Measurements from ENCODE around the gene SMTNL2.

SMTNL2 gene

GRCh38 chr17:4545217-4545951 lies 38.9 kb upstream of the SMTNL2 start:
- DNase-seq = no peak

GRCh38 chr17:4547118-4547906 lies 37.0 kb upstream of the SMTNL2 start:
- DNase-seq = no peak

DNA sequence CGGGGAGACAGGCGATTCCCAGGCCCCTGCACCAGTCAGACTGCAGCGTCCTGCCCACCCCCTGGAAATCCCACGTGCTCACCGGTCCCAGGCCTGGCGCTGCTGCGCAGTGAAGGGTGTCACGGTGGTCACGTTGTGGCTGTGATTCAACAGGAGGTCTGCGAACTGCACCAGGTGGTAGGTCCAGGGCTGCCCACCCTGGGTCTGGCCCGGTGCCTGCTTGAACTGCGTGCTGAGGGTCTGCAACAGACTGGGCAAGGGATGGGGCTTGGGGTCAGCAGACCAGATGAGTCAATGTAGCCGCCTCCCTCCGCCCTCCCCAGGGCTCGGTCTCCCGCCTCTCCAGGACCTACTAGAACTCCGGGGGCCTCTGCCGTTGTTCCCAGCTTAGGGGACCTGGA lies 36.3 kb upstream of the SMTNL2 start:
- no peak for DNase-seq

- no peak for DNase-seq
Observed at GRCh38 chr17:4548721-4549531, 35.4 kb upstream of the SMTNL2 start.

DNA sequence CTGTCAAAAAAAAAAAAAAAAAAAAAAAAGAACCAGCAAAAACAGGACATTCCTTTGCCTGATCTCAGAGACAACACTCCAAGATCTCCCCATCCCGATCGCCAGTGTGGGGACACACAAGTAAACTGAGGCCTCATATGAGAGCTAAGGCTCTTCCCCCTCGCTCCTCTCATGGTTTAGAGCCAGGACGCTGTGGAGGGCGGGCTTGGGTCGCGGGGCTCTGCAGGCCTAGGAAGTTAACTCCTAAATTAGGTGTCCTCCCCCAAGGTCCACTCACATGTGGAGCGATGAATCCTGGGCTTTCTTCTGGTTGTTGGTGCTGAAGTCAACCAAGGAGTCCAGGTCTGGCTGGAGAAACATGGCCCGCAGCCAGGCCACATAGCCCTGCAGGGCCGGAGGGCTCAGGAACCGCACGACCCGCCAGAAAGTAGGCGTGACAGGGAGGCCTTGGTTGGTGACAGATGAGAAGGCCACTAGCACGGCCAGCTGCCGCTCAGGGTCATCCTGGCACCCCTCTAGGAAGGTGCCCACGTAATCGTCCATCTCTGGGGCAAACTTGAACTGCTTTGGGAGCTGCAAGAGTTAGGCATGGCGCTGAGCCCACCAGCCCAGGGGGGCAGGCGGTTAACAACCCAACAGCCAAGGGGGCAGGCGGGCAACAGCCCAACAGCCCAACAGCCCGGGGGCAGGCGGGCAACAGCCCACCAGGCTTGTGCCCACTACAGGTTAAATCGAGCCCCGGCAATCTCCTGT lies 34.4 kb upstream of the SMTNL2 start:
- DNase-seq = no peak

DNA sequence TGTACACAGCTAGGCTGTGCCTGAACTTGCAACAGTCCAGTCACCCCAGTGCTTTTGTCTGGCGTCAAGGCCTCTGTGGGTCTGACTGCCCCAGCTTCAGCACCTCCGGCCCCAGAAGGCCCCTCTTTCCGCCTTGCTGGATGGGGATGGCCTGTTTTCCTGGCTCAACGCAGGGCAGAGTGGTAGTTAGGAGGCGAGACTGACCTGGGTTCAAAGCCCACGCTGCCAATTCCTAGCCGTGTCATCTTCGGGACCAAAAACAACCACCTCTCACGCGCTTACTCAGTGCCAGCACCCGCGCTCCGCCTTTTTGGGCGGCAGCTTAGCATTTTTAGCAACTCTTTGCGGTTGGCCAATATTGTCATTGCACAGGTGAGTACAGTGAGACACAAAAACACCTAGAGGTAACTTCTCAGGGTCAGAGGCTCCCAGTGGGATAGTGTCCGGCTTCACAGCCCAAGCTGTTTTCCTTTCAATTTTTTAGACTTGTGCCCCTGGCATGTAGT lies 33.7 kb upstream of the SMTNL2 start:
- DNase-seq = no peak

GRCh38 chr17:4551141-4551540 lies 33.2 kb upstream of the SMTNL2 start:
- DNase-seq = no peak

- DNase-seq = no peak
Observed at GRCh38 chr17:4551796-4552525, 32.4 kb upstream of the SMTNL2 start.

- no peak for DNase-seq
Observed at GRCh38 chr17:4553669-4554068, 30.7 kb upstream of the SMTNL2 start.

DNA sequence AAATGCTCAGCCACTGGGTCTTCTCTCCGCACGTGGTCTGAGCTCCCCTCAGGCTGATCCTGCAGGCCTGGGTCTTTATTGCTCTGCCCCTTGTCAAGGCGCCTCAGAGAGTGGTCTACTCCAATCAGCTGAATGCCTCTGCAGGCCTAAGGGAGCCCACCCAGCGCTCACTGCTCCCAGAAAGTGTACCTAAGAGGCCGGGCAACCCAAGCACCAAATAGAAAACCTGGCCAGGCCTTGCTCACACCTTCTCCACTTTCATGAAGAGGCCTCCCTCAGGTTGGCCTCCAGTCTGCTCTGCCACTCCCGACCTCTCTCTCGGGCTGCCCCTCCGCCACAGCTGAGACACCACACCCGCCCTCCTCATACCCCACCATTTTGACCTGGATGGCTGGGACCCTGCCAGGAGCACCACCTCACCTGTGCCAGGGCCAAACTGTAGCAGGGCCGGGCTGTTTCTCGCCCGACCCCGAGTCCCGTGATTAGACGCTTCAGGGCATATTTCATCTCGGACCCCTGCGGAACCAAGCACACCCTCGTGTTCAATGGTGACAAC lies 29.8 kb upstream of the SMTNL2 start:
- DNase-seq = no peak

GRCh38 chr17:4554997-4555799 lies 29.1 kb upstream of the SMTNL2 start, which contains the start of gene MYBBP1A:
MYBBP1A (minus strand) TSS chr17:4555384; CDS start chr17:4555324, 60 bp downstream.
- DNase-seq = peak; percentile 95

- no peak for DNase-seq
Observed at GRCh38 chr17:4555873-4556759, 28.2 kb upstream of the SMTNL2 start.

GRCh38 chr17:4556996-4557395 lies 27.3 kb upstream of the SMTNL2 start:
- no peak for DNase-seq

DNA sequence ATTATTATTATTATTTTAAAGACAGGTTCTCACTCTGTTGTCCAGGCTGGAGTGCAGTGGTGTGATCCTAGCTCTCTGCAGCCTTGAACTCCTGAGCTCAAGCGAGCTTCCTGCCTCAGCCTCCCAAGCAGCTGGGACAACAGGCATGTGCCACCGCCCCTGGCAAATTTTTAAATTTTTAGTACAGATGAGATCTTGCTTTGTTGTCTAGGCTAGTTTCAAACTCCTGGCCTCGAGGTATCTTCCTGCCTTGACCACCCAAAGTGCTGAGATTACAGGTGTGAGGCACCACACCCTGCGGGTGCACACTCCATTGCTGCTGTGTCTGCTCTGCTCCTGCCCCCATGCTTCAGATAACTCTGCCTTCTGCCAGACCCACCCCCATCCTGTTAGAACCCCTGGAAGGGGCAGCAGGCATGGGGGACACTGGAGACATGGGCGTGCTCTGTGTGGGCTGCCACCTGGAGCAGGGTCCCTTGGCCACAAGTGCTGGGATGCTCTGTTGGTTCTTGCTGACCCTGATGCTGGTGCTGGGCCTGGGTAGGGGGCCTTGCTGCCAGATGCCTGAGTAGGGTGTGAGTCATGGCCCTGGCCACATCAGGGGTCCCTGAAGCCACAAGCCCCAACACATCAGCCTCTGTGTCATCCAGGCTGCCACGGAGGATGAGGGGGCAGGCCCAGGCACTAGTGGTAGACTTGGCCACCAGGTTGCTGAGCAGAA lies 26.5 kb upstream of the SMTNL2 start:
- DNase-seq = no peak

GRCh38 chr17:4558347-4558971 lies 25.9 kb upstream of the SMTNL2 start:
- DNase-seq = no peak

- DNase-seq = no peak
Observed at GRCh38 chr17:4559139-4559791, 25.1 kb upstream of the SMTNL2 start.

GRCh38 chr17:4559966-4560365 lies 24.4 kb upstream of the SMTNL2 start:
- DNase-seq = no peak

DNA sequence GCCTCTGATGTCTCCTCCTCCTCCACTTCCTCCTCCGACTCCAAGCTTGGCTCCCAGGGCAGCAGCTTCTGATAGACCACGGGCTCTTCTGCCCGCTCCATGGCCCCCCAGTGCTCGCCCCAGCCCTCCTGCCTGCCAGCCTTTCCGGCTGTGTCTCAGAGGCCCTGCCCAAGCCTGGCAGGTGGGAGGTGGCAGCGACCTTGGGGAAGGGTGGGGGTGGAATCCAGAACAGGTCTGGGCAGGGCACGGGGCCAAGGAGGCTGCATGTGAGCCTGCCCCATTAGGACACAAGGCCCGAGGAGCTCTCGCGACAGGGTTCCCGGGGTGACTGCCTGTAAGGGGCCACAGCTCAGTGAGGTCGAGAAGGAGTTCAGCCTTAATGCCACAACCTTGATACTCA lies 23.9 kb upstream of the SMTNL2 start, which contains the start of gene GGT6:
Gene GGT6, minus strand, starts transcription at position 157 of the 400 bp plus-strand sequence. Its CDS starts 56 bp downstream, at position 101.
- no peak for DNase-seq
